ENCODE results near the gene TLCD2. TPM values are rescaled to one million over a fixed set of nuclear protein-coding genes. Genes with fewer than 3 reads are reported as not detected.
A peak's percentile ranks its signal among the peaks of the same experiment; 100 is the strongest.

The TLCD2 gene
- total and polyA plus RNA-seq, 2 of the 13 experiments (the other 11 are each of a cell fraction or from before 2014, with no cell fraction given), result 0.90 to 1.1 TPM

GRCh38 chr17:1713878-1714426 is 3.8 kb upstream of the TLCD2 start (continued):
- no peak; the same call in 1 of the 2 replicates for TF ChIP-seq POGK (CRISPR knock-in tag; conservative IDR thresholded peaks at IDR 0.05)
- peak; percentile 65; the same call in 1 of the 2 replicates for TF ChIP-seq ZNF501 (CRISPR knock-in tag; IDR thresholded peaks at IDR 0.05)
- TF ChIP-seq SMARCC2 (IDR thresholded peaks at IDR 0.05), result no peak
- peak; percentile 56 for TF ChIP-seq TEAD3 (CRISPR knock-in tag; optimal IDR thresholded peaks at IDR 0.05; ENCODE audit: borderline replicate concordance)
- TF ChIP-seq TIGD3 (CRISPR knock-in tag; IDR thresholded peaks at IDR 0.05; ENCODE audit: borderline replicate concordance), result no peak
- TF ChIP-seq, protein P1, sequence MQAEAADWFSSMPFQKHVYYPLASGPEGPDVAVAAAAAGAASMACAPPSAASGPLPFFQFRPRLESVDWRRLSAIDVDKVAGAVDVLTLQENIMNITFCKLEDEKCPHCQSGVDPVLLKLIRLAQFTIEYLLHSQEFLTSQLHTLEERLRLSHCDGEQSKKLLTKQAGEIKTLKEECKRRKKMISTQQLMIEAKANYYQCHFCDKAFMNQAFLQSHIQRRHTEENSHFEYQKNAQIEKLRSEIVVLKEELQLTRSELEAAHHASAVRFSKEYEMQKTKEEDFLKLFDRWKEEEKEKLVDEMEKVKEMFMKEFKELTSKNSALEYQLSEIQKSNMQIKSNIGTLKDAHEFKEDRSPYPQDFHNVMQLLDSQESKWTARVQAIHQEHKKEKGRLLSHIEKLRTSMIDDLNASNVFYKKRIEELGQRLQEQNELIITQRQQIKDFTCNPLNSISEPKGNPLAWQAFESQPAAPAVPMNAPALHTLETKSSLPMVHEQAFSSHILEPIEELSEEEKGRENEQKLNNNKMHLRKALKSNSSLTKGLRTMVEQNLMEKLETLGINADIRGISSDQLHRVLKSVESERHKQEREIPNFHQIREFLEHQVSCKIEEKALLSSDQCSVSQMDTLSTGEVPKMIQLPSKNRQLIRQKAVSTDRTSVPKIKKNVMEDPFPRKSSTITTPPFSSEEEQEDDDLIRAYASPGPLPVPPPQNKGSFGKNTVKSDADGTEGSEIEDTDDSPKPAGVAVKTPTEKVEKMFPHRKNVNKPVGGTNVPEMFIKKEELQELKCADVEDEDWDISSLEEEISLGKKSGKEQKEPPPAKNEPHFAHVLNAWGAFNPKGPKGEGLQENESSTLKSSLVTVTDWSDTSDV (CRISPR knock-in tag; IDR thresholded peaks at IDR 0.05), result no peak
- 0 out of 2 replicates have a peak, but pooled peaks have one; percentile 43 for TF ChIP-seq TBX2 (CRISPR knock-in tag; IDR thresholded peaks at IDR 0.05; ENCODE audit: borderline replicate concordance)
- TF ChIP-seq ZNF296 (CRISPR knock-in tag; conservative IDR thresholded peaks at IDR 0.05), result 0 out of 2 replicates have a peak, but pooled peaks have one; percentile 16
- no peak for TF ChIP-seq GPN1 (CRISPR knock-in tag; IDR thresholded peaks at IDR 0.05; ENCODE audit: borderline replicate concordance)
- TF ChIP-seq PAF1 (CRISPR knock-in tag; IDR thresholded peaks at IDR 0.05), result no peak
- TF ChIP-seq, protein P2, sequence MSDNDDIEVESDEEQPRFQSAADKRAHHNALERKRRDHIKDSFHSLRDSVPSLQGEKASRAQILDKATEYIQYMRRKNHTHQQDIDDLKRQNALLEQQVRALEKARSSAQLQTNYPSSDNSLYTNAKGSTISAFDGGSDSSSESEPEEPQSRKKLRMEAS (IDR thresholded peaks at IDR 0.05), result peak; percentile 71

All from HepG2 (cell line).